DOHH2 (cell line): ENCODE results near the gene KCTD20.

Experiments
- CTCF ChIP-seq: fragments of 200-600 bp; sonication (generic); IDR thresholded peaks from one replicate; pipeline ENCODE4 v1.5.1; 2014; ENCODE audit warnings: antibody characterized with exemption, mild to moderate bottlenecking, low read depth, low read length; ENCODE audit not compliant: poor library complexity, severe bottlenecking
- EZH2phosphoT487 ChIP-seq: fragments of 200-600 bp; sonication (generic); IDR thresholded peaks from 2 replicates; pipeline ENCODE4 v1.6.1; 2017; ENCODE audit warnings: borderline replicate concordance, mild to moderate bottlenecking, antibody characterized with exemption, low read length, moderate library complexity, mixed read lengths

- TF ChIP-seq CTCF (no peak), EZH2phosphoT487 (no peak)
Measured at GRCh38 chr6:36478051-36478526, 35.3 kb downstream of the KCTD20 start.
